HG02885 (cell line): Measurements from ENCODE around the gene FBXL22.
A peak's percentile ranks its signal among the peaks of the same experiment; 100 is the strongest.
"Not testable (repeated sequence)": the region's sequence is repeated elsewhere in the genome, so short reads cannot be mapped to it uniquely, and the experiment has no call there.

Experiments used
- ATAC-seq: cut with Tn5 transposase; IDR thresholded peaks from one replicate; pipeline ENCODE4 v1.9.1; 2021; ENCODE audit warnings: mild to moderate bottlenecking; ENCODE audit not compliant: unreplicated experiment, poor library complexity

FBXL22 gene

DNA sequence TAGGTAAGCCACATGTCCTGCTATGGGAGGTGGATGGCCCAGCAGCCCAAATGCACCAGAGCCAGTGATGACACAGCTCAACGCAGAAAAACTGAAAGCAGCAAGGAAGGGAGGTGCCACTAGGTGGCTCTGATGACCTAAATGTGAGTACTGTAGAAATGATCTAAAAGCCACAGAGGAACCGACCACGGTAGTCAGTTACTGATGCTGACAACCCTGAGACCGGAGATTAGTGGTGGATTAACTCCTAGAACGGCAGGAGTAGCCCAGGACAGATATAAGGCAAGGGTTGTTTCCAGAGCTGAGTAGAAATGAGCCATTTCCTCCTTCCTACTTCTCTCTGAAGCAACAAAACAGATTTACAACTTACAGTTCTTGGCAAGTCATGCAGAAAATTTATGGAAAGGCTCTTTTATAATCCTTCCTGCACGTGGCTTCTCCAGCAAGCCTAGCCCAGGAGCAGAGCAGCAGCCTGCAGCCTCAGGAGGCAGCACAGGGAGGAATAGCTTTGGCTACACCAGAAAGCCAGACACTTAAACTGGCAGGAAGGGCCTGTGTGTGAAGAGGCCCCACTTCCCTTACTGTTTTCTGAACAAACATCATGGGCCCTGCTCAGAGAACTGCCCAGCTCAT lies 13.1 kb downstream of the FBXL22 start:
- peak; percentile 58 for ATAC-seq

- no peak for ATAC-seq
Observed at GRCh38 chr15:63611177-63611576, 14.0 kb downstream of the FBXL22 start.

DNA sequence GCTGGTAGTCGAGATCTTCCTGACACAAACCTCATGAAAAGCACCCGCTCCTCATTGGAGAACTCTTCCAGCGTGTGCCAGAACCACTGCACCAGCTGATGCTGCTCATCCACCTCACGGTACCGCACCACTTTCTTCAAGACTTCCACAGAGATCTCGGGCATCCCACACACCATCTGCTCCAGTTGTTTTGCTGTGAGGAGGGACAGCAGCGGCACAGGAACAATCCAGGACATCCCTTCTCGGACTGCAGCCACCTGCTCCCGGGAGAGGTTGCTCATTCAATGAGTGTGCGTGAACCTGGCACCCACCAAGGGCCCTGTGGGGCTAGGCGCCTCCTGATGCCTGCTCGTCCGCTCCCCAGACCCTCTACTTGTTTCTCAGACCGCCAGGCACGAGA lies 15.1 kb downstream of the FBXL22 start:
- no peak for ATAC-seq

GRCh38 chr15:63615935-63616334 lies 18.7 kb downstream of the FBXL22 start:
- ATAC-seq = no peak

DNA sequence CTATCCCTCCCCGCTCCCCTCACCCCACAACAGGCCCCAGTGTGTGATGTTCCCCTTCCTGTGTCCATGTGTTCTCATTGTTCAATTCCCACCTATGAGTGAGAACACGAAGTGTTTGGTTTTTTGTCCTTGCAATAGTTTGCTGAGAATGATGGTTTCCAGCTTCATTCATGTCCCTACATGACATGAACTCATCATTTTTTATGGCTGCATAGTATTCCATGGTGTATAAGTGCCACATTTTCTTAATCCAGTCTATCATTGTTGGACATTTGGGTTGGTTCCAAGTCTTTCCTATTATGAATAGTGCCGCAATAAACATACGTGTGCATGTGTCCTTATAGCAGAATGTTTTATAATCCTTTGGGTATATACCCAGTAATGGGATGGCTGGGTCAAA lies 20.0 kb downstream of the FBXL22 start:
- ATAC-seq = not testable (repeated sequence)

DNA sequence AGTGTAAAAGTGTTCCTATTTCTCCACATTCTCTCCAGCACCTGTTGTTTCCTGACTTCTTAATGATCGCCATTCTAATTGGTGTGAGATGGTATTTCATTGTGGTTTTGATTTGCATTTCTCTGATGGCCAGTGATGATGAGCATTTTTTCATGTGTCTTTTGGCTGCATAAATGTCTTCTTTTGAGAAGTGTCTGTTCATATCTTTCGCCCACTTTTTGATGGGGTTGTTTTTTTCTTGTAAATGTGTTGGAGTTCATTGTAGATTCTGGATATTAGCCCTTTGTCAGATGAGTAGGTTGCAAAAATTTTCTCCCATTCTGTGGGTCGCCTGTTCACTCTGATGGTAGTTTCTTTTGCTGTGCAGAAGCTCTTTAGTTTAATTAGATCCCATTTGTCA lies 20.4 kb downstream of the FBXL22 start:
- ATAC-seq = not testable (repeated sequence)

DNA sequence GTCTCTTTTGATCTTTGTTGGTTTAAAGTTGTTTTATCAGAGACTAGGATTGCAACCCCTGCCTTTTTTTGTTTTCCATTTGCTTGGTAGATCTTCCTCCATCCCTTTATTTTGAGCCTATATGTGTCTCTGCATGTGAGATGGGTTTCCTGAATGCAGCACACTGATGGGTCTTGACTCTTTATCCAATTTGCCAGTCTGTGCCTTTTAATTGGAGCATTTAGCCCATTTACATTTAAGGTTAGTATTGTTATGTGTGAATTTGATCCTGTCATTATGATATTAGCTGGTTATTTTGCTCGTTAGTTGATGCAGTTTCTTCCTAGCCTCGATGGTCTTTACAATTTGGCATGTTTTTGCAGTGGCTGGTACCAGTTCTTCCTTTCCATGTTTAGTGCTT lies 23.6 kb downstream of the FBXL22 start:
- ATAC-seq = not testable (repeated sequence)

- ATAC-seq = no peak
Observed at GRCh38 chr15:63623232-63623969, 26.2 kb downstream of the FBXL22 start.

DNA sequence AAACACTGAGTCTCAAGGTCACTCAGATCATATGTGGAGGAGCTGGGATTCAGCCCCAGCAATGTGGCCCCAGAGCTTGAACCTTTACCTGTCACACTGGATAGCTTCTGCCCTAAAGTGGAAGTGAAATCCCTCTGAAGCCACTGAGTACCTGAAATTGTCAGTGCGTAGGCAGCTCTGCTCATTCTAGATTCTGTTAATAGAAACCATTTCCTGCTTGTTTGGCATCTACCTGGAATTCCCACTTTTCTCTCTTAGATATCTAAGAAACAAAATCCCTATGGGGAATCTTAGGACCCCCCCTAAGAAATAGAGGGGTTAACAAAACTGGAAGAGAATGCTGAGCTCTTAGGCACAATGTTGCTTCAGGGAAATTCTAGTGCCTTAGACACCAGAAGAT lies 29.8 kb downstream of the FBXL22 start:
- ATAC-seq = peak; percentile 66

DNA sequence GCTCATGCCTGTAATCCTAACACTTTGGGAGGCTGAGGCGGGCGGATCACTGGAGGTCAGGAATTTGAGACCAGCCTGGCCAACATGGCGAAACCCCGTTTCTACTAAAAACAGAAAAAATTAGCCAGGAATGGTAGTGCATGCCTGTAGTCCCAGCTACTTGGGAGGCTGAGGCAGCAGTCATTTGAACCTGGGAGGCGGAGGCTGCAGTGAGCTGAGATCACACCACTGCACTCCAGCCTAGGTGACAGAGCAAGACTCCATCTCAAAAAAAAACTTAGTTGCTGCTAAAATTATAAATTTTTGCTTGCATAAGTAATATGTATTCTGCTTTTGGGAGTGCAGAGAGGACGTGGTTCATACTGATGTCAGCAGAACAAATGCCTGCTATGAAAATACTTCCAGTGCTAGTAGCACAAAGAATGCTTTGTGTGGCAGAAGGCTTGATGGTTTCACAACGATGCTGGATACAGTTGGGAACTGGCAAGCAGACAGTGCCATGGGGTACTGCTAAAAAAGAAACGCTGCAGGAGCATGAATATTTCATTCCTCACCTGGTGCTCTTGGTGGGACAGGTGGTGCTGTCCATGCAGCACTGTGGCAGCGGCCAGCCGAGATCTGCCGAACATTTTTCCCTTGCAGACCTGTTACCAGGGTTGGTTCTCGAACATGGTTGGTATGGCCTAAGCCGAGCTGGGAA lies 31.1 kb downstream of the FBXL22 start:
- no peak for ATAC-seq

- no peak for ATAC-seq
Observed at GRCh38 chr15:63630036-63630751, 33.0 kb downstream of the FBXL22 start.

GRCh38 chr15:63633312-63633711 lies 36.1 kb downstream of the FBXL22 start:
- no peak for ATAC-seq

- no peak for ATAC-seq
Observed at GRCh38 chr15:63634154-63634553, 37.0 kb downstream of the FBXL22 start.

- ATAC-seq = no peak
Observed at GRCh38 chr15:63636518-63637061, 39.4 kb downstream of the FBXL22 start.

DNA sequence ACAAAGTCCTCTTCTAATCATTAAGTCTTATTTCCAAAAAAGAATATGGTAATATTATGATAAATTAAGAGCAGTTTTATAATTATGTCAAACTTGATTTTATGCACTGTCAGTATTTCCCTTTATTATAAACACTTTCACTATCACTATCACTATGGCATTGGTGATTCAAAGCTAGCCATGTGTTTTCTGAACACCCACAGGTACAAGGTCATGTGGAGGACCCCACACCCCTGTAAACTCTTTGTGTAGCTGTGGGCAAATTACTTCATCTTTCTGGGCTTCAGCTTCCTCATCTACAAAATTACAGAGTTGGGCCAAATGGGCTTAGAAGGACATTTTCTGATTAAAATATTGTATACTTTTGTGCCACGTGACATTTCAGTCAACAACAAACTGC lies 41.7 kb downstream of the FBXL22 start:
- no peak for ATAC-seq

DNA sequence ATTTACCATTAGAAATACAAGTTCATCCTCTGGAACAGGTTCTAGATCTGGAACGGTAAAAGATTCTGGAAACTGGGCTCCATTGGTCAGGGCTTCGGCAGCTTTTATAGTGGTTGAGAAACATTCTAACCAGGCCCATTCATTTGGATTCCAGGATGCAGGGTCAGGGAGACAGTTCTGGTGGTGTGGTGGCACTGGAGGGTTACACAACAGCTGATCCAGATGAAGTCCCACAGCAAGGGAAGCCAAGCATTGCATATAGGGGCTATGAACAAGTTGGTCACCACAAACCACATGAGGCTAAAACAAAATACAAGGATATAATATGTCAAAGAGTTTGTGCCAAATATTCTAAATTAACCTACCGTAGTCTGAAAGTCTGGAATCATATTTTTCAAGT lies 43.0 kb downstream of the FBXL22 start:
- ATAC-seq = no peak
